Tibial artery (tissue), 4 donors: ENCODE measurements around the gene TMEM234.
A peak's percentile ranks its signal among the peaks of the same experiment; 100 is the strongest.

Experiments
- DNase-seq, 2 donors: peaks; one replicate each; pipeline ENCODE4 v3.0.0-alpha.2; 2019
- H3K27ac ChIP-seq, 2 donors: fragments of 200-600 bp; sonication (generic) in 1 of 2; 1 replicate in 1 of 2; 2 replicates in 1 of 2; pipeline ENCODE4 v1.5.1; 2018 to 2019; ENCODE audit warnings: mild to moderate bottlenecking in 1 of 2
- H3K27me3 ChIP-seq, 2 donors: fragments of 200-600 bp; sonication (generic) in 1 of 2; one replicate each; pipeline versions ENCODE4 v1.5.1 to v1.6.0; 2016 to 2019
- H3K36me3 ChIP-seq, 3 donors: fragments of 200-600 bp; sonication (generic) in 2 of 3; one replicate each; pipeline ENCODE4 v1.5.1; 2016 to 2019; ENCODE audit warnings: mild to moderate bottlenecking in 2 of 3
- H3K4me1 ChIP-seq, 4 donors: fragments of 200-600 bp; sonication (generic) in 2 of 4; 1 replicate in 3 of 4; 2 replicates in 1 of 4; pipeline ENCODE4 v1.5.1; 2016 to 2019
- H3K4me3 ChIP-seq, 2 donors: fragments of 200-600 bp; sonication (generic) in 1 of 2; 1 replicate in 1 of 2; 2 replicates in 1 of 2; pipeline ENCODE4 v1.5.1; 2018 to 2019; ENCODE audit warnings: mild to moderate bottlenecking in 2 of 2
- H3K9me3 ChIP-seq, 3 donors: fragments of 200-600 bp; sonication (generic) in 1 of 3; one replicate each; pipeline ENCODE4 v1.5.1; 2016 to 2019
- intact Hi-C: fragments of 100-400 bp; cut with DNase I; formaldehyde crosslinking; loops from one replicate; pipeline ENCODE4 v1.15.0; 2023; ENCODE audit warnings: low total_unique reads
- TF ChIP-seq, protein P1 (sequence below), 2 experiments: fragments of 200-600 bp in 1 of 2; fragments of 450-650 bp in 1 of 2; IDR thresholded peaks; one replicate each; pipeline ENCODE4 v1.5.1; 2017 to 2019; ENCODE audit warnings: antibody characterized with exemption in 2 of 2, mild to moderate bottlenecking in 1 of 2, moderate library complexity in 1 of 2

The TMEM234 gene

DNA sequence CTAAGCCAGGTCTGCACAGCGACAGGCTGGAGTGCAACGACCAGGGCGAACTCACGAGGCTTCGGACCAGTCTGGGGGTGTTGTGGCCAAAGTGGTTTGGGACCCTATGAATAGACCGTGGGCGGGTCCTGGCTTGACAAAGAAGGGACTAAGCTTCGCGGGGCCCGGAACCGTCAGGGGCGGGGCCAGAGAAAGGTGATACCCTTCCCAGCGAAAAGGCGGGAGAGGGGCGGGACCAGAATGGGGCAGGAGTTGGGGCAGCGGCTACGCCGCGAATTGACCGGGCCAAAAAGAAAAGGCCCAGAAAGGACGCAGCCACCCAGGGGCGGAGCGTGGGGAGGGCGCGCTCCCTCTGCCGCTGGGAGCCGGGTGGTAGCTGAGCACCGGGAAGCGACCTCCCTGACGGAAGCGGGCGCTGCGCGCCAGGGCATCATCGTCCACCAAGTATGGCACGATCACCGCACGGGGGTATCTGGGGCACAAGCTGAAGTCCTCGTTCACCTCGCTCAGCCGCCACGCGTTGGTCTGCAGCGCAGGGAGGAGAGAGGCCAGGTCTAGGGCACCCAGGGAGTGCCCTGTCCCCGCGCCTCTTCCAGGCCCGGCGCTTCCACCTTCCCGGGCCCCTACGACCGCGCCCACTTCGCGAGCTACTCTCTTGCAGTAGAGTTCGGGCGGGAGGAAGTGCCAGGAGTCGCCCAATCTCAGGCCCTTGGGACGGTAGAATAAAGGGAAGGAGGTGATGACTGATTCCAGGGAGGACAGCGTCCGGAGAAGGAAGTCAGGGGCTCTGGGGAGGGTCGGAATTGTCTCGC is 18.2 kb upstream of the TMEM234 start:
- H3K4me1 ChIP-seq, result peaks cover 0 to 22% (median 19%) of the 10 kb centered on the region in 4 donors
- peak overlapping the region; percentile 77 to 87 for H3K27ac ChIP-seq
- H3K27me3 ChIP-seq, result no peaks in the 10 kb centered on the region
- intact Hi-C loops, result loop anchor here (5.0 kb wide), 1 partner anchor 33 kb away; the partner anchor contains the start of genes DCDC2B and IQCC
- H3K9me3 ChIP-seq, result no peaks in the 10 kb centered on the region
- DNase-seq, result peak; percentile 69 to 91
- peaks cover 0 to 3% (median 0%) of the 10 kb centered on the region in 3 donors for H3K36me3 ChIP-seq
- TF ChIP-seq, protein P1, sequence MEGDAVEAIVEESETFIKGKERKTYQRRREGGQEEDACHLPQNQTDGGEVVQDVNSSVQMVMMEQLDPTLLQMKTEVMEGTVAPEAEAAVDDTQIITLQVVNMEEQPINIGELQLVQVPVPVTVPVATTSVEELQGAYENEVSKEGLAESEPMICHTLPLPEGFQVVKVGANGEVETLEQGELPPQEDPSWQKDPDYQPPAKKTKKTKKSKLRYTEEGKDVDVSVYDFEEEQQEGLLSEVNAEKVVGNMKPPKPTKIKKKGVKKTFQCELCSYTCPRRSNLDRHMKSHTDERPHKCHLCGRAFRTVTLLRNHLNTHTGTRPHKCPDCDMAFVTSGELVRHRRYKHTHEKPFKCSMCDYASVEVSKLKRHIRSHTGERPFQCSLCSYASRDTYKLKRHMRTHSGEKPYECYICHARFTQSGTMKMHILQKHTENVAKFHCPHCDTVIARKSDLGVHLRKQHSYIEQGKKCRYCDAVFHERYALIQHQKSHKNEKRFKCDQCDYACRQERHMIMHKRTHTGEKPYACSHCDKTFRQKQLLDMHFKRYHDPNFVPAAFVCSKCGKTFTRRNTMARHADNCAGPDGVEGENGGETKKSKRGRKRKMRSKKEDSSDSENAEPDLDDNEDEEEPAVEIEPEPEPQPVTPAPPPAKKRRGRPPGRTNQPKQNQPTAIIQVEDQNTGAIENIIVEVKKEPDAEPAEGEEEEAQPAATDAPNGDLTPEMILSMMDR (IDR thresholded peaks at IDR 0.05), result peak; percentile 28 to 29
- peak overlapping the region; percentile 60 to 61 for H3K4me3 ChIP-seq

DNA sequence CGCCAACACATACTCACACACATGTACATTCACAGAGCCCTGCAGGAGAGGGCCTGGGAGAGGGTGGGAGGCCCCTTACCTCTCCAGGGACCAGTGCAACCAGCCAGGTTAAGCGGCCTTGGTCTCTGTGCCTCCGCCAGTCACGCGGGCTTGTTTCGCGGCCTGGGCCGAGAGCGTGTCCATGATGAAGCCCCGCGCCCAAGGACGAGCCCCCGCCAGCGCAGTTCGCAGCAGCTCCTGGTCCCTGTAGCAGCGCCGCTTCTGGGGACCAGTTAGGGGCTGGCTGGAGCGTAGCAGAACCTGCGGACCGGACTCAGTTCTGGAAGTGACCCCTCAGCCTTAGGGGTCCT is 17.6 kb upstream of the TMEM234 start:
- intact Hi-C loops, result loop anchor here (5.0 to 10.0 kb wide), 2 partner anchors 32 to 55 kb away; partner anchors contain the start of genes DCDC2B and IQCC
- peak in 1 of 2 donors; percentile 70 for DNase-seq
- H3K27ac ChIP-seq, result peak overlapping the region; percentile 77 to 87
- no peaks in the 10 kb centered on the region for H3K9me3 ChIP-seq
- TF ChIP-seq, protein P1 (IDR thresholded peaks at IDR 0.05), result no peak
- peaks cover 0 to 9% (median 3%) of the 10 kb centered on the region in 3 donors for H3K36me3 ChIP-seq
- H3K27me3 ChIP-seq, result no peaks in the 10 kb centered on the region
- peaks cover 0 to 22% (median 19%) of the 10 kb centered on the region in 4 donors for H3K4me1 ChIP-seq
- peak overlapping the region; percentile 60 to 61 for H3K4me3 ChIP-seq

DNA sequence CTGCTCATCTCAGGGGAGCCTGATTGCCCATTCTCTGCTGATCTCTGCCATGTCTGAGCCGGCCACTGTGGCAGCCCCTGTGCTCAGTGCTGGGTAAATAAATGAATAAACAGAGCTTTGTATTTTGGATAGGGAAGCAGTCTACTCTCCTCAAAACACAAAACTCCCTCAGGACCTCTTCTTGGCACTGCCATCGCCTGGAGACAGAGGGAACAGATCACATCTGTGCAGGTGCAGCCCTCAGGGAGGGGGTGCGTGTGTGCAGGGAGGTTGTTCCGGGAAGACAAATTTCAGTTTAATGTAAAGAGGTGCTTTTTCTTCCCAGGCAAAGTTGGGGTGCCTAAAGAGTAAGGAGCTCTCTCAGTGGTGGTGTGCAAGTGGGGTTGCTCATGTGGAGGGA is 17.2 kb upstream of the TMEM234 start:
- DNase-seq, result no peak
- no peak overlapping the region for H3K4me3 ChIP-seq

DNA sequence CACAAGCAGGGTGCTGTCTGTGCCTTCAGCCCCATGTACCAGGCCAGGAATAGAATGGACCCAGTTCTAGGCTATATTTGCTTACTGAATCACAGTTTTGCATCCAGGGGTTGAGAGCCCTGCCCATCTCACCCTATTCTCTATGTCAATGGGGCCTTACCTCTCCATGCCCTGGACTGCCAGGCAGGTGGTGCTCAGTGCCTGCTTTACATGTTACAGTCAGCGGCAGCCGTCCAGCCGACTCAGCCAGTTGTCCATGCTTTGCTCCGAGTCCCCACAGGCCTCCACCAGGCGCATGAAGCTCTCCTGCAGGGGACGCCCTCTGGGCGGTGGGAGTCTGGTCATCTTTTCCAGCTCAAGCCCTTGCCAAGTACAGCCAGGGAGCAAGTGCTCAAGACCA is 12.6 kb upstream of the TMEM234 start:
- H3K27me3 ChIP-seq, result no peaks in the 10 kb centered on the region
- TF ChIP-seq, protein P1 (IDR thresholded peaks at IDR 0.05), result no peak
- DNase-seq, result no peak
- no peaks in the 10 kb centered on the region for H3K9me3 ChIP-seq
- no peak overlapping the region for H3K27ac ChIP-seq
- H3K4me1 ChIP-seq, result peaks cover 0 to 7% (median 4%) of the 10 kb centered on the region in 4 donors
- H3K4me3 ChIP-seq, result no peak overlapping the region
- intact Hi-C loops, result loop anchor here (10.0 kb wide), 1 partner anchor 50 kb away; no protein-coding TSS in a partner anchor
- peaks cover 21 to 58% (median 33%) of the 10 kb centered on the region in 3 donors for H3K36me3 ChIP-seq

More for the DNA sequence above, 17.2 kb upstream of the TMEM234 start:
- H3K27ac ChIP-seq, result peak overlapping the region; percentile 77 to 87
- no peaks in the 10 kb centered on the region for H3K27me3 ChIP-seq
- H3K4me1 ChIP-seq, result peaks cover 0 to 22% (median 19%) of the 10 kb centered on the region in 4 donors
- intact Hi-C loops, result loop anchor here (10.0 kb wide), 1 partner anchor 55 kb away; no protein-coding TSS in a partner anchor
- peaks cover 0 to 13% (median 7%) of the 10 kb centered on the region in 3 donors for H3K36me3 ChIP-seq
- TF ChIP-seq, protein P1 (IDR thresholded peaks at IDR 0.05), result no peak
- no peaks in the 10 kb centered on the region for H3K9me3 ChIP-seq

DNA sequence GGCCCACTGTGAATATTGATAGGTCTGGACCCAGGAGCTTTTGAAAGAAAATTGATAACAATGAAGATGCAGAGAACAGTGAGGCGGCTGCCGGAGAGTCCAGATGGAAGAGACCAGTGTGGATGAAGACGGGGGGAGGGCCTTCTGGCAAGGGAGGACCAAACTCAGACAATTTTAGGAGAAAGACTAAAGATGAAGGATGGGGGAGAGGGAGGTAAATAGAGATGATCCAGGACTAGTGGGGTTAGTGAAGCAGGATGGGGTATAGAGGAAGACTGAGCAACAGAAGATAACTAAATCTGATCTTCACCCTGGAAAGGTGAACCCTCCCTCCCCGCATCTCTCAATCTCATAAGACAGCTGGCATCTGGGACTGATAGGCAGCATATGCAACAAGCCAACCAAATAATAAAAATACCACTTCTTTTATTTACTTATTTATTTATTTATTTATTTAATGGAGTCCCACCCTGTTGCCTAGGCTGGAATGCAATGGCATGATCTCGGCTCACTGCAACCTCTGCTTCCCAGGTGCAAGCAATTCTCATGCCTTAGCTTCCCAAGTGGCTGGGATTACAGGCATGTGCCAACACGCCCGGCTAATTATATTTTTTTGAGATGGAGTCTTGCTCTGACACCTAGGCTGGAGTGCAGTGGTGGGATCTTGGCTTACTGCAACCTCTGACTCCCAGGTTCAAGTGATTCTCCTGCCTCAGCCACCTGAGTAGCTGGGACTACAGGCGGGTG is 10.6 kb upstream of the TMEM234 start:
- TF ChIP-seq, protein P1 (IDR thresholded peaks at IDR 0.05), result no peak
- no peaks in the 10 kb centered on the region for H3K27me3 ChIP-seq
- peaks cover 42 to 79% (median 54%) of the 10 kb centered on the region in 3 donors for H3K36me3 ChIP-seq
- H3K4me3 ChIP-seq, result no peak overlapping the region
- no peaks in the 10 kb centered on the region for H3K4me1 ChIP-seq
- H3K27ac ChIP-seq, result no peak overlapping the region
- intact Hi-C loops, result loop anchor here (10.0 kb wide), 1 partner anchor 48 kb away; no protein-coding TSS in a partner anchor
- no peaks in the 10 kb centered on the region for H3K9me3 ChIP-seq
- DNase-seq, result no peak
